ENCODE results near the gene ZNF526.

Gene ZNF526

GRCh38 chr19:42196011-42197001, 23.8 kb upstream of the ZNF526 start:
- DNase-seq = no peak

GRCh38 chr19:42197375-42197817, 22.7 kb upstream of the ZNF526 start:
- DNase-seq = no peak

- DNase-seq = peak; percentile 56
Observed at GRCh38 chr19:42198676-42199439, 21.3 kb upstream of the ZNF526 start.

DNA sequence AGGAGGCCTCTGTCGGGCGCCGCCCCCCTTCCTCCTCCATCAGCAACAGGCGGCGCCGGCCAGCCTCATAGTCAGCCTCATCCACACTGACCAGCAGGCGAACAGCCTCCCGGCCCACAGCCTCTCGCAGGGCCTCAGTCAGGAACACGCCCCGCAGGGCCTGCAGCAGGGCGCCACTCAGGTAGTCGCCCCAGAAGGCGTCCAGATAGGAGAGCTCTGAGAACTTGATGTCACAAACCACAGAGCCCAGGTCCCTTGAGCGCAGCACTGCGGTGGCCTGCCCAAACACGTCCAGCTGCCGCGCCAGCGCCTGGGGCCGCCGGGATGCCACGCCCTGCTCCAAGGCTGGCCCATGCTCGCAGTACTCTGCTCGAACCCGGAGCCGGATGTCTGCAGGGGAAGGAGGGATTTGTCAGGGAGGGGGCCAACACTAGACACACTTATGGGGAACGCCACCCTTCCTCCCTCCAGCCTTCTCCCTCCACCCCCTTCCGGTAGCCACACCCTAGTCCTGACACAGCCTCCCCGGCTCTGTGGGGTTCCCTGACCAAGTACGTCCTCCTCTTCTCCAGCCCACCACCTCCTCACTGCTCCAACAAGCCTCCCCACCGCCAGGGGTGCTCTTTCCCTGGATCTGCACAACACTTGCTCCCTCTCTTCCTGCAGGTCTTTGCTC, 20.5 kb upstream of the ZNF526 start:
- peak; percentile 79 for DNase-seq

DNA sequence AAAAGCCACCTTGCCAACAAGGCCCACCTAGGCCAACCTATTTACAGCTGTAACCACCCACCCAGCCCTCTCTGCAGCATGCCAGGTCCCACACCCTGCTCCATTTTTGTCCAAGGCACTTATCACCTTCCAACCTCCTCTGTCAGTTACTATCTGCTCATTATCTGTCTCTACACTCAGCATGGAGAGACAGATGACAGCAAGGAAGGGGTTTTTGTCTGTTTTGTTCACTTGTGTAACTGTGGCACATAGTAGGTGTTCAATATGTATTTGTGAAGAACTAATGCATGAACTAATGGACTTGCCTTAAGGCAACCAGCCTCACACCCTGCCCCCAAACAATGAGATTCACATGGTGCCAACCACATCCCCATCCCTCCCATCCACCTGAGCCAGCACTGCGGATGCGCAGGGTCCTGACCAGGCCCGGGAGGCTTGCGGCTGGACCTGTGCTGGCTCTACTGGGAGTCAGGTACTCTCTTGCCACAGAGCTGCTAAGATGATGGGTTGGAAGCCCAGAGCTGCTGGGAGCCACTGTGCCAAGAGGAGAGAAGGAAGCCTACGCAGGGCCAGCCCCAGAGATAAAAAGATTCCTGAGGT, 19.9 kb upstream of the ZNF526 start:
- no peak for DNase-seq

DNA sequence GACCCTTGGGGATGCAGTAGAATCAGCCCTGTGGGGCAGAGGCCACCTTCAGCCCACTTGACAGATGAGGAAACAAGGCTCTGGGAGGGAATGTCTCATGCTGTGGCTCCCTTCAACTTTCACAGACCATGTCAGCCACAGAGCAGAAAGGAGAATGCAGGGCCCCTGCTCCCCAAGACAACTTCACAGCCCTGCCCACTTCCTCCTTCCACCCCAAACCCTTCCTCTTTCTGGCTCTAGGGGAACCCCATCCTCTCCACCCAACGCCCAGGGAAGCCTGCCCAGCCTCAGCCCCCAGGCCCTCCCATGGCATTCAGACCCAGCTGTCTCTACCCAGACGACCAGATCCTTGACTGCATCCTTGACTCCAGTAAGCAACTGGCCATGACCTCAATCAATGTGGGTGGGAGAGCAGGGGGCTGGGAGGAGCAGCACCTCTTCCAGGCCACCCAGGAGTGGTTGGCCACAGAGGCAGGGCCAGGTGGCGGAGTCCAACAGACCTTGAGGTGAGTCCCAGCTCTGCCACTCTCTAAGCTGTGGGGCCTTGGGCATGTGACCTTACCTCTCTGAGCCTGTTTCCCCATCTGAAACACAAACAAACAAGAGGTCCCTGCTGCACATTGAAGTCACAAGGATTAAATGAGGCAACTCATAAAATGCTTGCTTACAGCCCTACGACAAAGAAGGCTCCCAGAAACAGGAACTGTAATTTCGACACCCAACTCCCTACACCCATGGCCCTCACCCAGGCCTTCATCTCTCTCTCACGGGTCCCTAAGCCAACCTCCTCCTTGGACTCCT, 18.4 kb upstream of the ZNF526 start:
- DNase-seq = peak; percentile 38

DNA sequence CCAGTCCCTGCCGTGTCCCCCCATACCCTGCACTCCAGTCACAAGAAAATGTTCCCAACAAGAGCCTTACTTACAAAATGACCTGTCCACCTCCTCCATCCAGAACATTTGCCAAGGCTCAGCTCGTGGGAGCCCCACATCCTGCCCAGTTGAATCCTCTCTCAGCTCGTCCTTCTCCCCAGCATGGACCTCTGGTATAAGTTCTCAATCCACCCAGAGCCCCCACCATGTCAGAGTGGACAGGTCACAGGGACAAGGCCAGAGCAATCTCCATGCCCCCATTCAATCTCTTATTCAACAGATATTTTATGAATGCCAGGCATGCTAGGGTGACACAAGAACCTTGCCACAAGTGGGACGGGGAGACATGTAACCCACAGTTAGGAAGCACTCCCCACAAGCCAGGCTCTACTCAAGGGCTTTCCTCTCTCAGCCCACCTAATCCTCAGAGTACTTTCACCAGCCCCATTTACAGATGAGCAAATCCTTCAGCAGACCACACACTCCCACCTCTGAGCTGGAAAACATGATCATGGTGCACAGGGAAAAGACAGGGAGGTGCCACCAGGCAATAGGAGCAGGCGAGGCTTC, 17.7 kb upstream of the ZNF526 start:
- DNase-seq = no peak

DNA sequence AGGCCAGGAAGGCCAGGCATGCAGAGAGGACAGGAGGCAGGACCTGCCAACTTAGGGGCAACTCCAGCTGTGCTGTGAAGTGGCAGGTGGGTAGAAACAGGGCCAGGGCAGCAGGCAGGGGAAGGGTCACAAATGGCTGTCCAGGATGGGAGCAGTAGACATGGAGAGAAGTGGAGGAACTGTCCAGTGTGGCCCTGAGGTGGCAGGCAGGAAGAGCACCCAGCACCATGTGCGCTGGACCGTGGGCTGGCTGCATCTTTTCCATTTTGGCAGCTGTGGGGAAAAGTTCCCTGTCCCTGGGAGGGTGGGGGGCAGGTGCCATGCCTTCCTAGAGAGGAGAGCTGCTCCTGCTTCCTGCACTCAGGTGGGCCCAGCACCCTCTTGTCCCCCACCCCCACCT, 16.4 kb upstream of the ZNF526 start:
- no peak for DNase-seq

GRCh38 chr19:42204664-42205063, 15.4 kb upstream of the ZNF526 start:
- DNase-seq = no peak

GRCh38 chr19:42206871-42207755, 13.0 kb upstream of the ZNF526 start:
- no peak for DNase-seq

DNA sequence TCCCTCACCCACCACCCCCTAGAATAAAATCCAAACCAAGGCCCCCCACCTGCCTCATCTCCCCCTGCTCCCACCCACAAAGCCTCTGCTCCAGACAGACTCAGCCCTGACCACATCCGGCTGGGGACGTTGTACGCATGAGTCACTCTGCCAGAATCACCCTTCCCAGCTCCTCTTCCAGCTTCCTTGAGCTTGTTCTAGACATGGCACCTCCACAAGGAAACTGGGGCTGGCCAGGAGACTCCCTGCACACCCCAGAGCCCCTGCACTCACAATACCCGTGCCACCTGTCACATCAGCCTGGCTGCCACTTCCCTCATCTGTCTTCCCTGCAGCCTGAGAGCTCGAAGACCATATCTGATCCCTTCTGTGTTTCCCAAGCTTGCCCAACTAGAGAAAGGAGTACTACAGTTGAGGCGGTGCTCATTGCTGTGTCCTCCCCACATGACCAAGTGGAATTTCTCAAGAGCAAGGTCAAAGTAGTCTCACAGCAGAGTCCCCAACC, 12.3 kb upstream of the ZNF526 start:
- DNase-seq = no peak

GRCh38 chr19:42208612-42209011, 11.5 kb upstream of the ZNF526 start:
- no peak for DNase-seq

DNA sequence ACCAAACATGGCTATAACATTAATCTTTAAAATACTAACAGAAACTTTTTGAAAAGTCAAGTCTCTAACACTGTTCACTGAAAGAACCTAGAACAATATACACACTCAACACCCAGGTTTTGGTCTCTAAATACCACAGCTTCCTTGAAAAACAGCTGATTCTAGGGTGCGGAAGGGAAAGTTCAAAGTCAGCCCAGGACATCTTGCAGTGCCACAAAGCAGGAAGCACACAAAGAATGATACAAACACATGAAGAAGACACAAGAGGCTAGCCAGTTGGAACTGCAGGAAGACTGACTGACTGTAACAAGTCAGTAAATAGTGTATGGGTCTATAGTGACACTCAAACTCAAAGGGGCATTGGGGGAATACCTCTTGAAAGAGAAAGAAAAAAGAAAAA, 7.2 kb upstream of the ZNF526 start:
- no peak for DNase-seq

GRCh38 chr19:42214810-42215485, 5.2 kb upstream of the ZNF526 start:
- DNase-seq = no peak

GRCh38 chr19:42216653-42217519, 3.2 kb upstream of the ZNF526 start:
- peak; percentile 48 for DNase-seq

DNA sequence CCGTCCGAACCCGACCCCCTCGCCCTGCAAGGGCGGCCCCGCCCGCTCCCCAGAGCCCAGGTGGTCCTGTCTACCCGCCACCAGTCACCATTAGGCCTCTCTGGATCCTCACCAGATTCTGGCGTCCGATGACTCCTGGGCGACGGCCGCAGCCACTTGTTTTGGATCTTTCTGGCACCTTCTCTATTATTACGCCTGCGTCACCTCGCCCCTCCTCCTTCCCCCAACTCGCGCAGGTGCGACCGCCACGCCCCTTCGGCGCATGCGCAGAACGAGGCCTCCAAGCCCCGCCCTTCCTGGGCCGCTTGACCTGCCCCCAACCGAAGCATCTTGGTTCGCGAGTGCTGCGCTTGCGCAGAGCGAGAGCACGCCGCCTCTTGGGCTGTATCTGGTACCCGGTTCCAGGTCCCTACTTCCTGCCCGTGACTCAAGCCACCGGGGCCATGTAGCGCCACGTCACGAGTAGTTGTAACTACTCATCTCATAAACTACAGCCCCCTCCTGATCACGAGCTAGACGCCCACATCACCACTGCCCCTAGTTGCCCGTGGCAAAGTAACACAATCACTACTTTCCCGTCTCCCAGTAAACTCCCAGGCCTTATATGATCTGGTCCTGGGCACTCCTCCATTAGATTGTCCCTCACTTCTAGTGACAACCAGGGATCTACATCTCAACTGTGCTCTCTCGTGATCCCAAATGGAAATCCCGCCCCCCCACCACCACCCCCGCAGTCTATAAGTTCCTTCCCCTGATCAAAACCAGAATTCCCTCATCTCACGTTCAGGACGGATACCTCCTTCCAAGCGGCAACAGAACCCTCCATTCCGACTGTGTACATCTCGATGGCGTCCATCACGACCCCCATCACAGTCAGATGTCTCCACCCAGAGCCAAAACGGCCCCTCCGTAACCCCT, 2.3 kb upstream of the ZNF526 start, which contains the start of gene DEDD2:
TSS of gene DEDD2 (minus strand) at position 158 of the 918 bp plus-strand sequence. CDS start 670 bp downstream, outside the sequence.
- peak; percentile 100 for DNase-seq

- no peak for DNase-seq
Observed at GRCh38 chr19:42220751-42221097, 612 bp downstream of the ZNF526 start.
